ENCODE data around the gene CNPY4.

DNA sequence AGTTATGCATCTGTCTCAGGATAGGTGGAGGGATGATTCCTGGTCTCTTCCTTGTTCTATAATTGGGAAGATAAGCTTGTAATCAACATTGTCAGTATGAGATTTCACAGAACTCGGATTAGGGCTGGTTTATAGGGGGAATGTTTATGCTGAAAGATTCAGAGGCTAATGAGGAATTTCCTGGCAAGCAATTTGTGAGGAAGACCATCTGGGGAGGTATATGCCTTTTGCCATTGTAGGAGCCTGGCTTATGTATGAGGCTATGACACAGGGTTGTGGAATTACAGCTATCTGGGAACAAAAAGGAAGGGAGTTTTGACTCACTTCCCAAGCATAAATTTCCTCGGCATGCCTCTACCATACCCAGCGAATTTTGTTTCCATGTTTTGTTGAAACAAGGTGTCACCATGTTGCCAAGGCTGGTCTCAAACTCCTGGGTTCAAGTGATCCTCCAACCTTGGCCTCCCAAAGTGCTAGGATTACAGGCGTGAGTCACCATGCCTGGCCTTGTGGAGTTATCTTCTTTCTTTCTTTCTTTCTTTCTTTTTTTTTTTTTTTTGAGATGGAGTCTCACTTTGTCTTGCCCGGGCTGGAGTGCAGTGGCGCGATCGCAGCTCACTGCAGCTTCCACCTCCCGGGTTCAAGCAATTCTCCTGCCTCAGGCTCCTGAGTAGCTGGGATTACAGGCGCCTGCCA, 32.2 kb upstream of the CNPY4 start:
- TF ChIP-seq, protein P1, sequence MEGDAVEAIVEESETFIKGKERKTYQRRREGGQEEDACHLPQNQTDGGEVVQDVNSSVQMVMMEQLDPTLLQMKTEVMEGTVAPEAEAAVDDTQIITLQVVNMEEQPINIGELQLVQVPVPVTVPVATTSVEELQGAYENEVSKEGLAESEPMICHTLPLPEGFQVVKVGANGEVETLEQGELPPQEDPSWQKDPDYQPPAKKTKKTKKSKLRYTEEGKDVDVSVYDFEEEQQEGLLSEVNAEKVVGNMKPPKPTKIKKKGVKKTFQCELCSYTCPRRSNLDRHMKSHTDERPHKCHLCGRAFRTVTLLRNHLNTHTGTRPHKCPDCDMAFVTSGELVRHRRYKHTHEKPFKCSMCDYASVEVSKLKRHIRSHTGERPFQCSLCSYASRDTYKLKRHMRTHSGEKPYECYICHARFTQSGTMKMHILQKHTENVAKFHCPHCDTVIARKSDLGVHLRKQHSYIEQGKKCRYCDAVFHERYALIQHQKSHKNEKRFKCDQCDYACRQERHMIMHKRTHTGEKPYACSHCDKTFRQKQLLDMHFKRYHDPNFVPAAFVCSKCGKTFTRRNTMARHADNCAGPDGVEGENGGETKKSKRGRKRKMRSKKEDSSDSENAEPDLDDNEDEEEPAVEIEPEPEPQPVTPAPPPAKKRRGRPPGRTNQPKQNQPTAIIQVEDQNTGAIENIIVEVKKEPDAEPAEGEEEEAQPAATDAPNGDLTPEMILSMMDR (IDR thresholded peaks at IDR 0.05): no peak
- TF ChIP-seq POLR2A (IDR thresholded peaks at IDR 0.05): no peak
